ENCODE data around the gene HIPK4. TPM values are rescaled to one million over a fixed set of nuclear protein-coding genes. Genes with fewer than 3 reads are reported as not detected.

Gene HIPK4
- total and polyA plus RNA-seq, 9 of the 15 experiments (the other 6 are each of a cell fraction or from before 2014, with no cell fraction given): 0.06 to 0.09 TPM; not detected in 7

DNA sequence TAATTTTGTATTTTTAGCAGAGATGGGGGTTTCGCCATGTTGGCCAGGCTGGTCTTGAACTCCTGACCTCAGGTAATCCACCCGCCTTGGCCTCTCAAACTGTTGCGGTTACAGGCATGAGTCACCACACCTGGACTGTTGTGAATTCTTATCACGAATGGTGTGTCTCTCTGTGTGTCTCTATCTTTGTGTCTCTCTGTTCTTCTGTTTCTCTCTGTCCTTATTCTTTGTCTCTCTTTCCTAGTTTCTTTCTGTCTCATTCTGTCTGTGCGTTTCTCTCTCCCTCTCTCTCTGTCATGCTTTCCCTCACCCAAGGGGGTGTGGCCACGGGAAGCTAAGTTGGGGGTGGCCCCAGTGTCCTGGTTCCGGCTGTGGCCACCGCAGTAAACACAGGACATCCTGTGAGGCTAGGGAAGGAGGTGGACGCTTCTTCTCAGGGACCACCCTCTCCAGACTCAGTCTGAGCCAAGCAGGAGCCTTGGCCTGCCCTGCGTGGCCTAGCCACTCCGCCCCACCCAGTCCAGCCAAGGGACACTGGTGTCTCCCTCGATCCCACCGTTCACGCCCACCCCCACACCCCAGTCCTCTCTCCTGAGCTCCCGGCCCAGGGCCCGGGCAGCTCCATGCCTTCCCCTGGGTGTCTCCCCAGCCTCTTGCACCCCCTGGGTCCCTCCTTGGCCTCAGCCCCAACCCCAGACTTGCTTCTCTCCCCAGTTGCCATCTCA lies 27.1 kb upstream of the HIPK4 start (continued):
- TF ChIP-seq ZNF174 (CRISPR knock-in tag; IDR thresholded peaks at IDR 0.05) (no peak), ESRRA (IDR thresholded peaks at IDR 0.05; ENCODE audit: borderline replicate concordance, low read depth) (peak; percentile 93; the same call in 1 of the 2 replicates), TFAM (CRISPR knock-in tag; conservative IDR thresholded peaks at IDR 0.05) (no peak), RBM14 (IDR thresholded peaks at IDR 0.05; ENCODE audit: borderline replicate concordance, insufficient read depth, low read depth, low read length) (no peak), CEBPG (CRISPR knock-in tag; IDR thresholded peaks at IDR 0.05) (peak; percentile 34; the same call in 1 of the 2 replicates), CEBPG (tag; conservative IDR thresholded peaks at IDR 0.05 in 1 of 2, IDR thresholded peaks at IDR 0.05 in 1 of 2) (no peak), NRF1 (conservative IDR thresholded peaks at IDR 0.05 in 1 of 2, IDR thresholded peaks at IDR 0.05 in 1 of 2) (peak in 1 of 2 experiments; percentile 19; a peak in 1 of 4 replicates), ELF4 (CRISPR knock-in tag; IDR thresholded peaks at IDR 0.05) (0 out of 2 replicates have a peak, but pooled peaks have one; percentile 36), RBFOX2 (IDR thresholded peaks at IDR 0.05; ENCODE audit: low read depth, low read length) (peak; percentile 79)
- TF ChIP-seq, protein P1, sequence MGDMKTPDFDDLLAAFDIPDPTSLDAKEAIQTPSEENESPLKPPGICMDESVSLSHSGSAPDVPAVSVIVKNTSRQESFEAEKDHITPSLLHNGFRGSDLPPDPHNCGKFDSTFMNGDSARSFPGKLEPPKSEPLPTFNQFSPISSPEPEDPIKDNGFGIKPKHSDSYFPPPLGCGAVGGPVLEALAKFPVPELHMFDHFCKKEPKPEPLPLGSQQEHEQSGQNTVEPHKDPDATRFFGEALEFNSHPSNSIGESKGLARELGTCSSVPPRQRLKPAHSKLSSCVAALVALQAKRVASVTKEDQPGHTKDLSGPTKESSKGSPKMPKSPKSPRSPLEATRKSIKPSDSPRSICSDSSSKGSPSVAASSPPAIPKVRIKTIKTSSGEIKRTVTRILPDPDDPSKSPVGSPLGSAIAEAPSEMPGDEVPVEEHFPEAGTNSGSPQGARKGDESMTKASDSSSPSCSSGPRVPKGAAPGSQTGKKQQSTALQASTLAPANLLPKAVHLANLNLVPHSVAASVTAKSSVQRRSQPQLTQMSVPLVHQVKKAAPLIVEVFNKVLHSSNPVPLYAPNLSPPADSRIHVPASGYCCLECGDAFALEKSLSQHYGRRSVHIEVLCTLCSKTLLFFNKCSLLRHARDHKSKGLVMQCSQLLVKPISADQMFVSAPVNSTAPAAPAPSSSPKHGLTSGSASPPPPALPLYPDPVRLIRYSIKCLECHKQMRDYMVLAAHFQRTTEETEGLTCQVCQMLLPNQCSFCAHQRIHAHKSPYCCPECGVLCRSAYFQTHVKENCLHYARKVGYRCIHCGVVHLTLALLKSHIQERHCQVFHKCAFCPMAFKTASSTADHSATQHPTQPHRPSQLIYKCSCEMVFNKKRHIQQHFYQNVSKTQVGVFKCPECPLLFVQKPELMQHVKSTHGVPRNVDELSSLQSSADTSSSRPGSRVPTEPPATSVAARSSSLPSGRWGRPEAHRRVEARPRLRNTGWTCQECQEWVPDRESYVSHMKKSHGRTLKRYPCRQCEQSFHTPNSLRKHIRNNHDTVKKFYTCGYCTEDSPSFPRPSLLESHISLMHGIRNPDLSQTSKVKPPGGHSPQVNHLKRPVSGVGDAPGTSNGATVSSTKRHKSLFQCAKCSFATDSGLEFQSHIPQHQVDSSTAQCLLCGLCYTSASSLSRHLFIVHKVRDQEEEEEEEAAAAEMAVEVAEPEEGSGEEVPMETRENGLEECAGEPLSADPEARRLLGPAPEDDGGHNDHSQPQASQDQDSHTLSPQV (IDR thresholded peaks at IDR 0.05): peak; percentile 57
- TF ChIP-seq, protein P2, sequence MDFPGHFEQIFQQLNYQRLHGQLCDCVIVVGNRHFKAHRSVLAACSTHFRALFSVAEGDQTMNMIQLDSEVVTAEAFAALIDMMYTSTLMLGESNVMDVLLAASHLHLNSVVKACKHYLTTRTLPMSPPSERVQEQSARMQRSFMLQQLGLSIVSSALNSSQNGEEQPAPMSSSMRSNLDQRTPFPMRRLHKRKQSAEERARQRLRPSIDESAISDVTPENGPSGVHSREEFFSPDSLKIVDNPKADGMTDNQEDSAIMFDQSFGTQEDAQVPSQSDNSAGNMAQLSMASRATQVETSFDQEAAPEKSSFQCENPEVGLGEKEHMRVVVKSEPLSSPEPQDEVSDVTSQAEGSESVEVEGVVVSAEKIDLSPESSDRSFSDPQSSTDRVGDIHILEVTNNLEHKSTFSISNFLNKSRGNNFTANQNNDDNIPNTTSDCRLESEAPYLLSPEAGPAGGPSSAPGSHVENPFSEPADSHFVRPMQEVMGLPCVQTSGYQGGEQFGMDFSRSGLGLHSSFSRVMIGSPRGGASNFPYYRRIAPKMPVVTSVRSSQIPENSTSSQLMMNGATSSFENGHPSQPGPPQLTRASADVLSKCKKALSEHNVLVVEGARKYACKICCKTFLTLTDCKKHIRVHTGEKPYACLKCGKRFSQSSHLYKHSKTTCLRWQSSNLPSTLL (IDR thresholded peaks at IDR 0.05): no peak
- TF ChIP-seq, protein P3, sequence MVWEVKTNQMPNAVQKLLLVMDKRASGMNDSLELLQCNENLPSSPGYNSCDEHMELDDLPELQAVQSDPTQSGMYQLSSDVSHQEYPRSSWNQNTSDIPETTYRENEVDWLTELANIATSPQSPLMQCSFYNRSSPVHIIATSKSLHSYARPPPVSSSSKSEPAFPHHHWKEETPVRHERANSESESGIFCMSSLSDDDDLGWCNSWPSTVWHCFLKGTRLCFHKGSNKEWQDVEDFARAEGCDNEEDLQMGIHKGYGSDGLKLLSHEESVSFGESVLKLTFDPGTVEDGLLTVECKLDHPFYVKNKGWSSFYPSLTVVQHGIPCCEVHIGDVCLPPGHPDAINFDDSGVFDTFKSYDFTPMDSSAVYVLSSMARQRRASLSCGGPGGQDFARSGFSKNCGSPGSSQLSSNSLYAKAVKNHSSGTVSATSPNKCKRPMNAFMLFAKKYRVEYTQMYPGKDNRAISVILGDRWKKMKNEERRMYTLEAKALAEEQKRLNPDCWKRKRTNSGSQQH (CRISPR knock-in tag; IDR thresholded peaks at IDR 0.05): no peak
- TF ChIP-seq, protein P4, sequence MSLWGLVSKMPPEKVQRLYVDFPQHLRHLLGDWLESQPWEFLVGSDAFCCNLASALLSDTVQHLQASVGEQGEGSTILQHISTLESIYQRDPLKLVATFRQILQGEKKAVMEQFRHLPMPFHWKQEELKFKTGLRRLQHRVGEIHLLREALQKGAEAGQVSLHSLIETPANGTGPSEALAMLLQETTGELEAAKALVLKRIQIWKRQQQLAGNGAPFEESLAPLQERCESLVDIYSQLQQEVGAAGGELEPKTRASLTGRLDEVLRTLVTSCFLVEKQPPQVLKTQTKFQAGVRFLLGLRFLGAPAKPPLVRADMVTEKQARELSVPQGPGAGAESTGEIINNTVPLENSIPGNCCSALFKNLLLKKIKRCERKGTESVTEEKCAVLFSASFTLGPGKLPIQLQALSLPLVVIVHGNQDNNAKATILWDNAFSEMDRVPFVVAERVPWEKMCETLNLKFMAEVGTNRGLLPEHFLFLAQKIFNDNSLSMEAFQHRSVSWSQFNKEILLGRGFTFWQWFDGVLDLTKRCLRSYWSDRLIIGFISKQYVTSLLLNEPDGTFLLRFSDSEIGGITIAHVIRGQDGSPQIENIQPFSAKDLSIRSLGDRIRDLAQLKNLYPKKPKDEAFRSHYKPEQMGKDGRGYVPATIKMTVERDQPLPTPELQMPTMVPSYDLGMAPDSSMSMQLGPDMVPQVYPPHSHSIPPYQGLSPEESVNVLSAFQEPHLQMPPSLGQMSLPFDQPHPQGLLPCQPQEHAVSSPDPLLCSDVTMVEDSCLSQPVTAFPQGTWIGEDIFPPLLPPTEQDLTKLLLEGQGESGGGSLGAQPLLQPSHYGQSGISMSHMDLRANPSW (CRISPR knock-in tag; IDR thresholded peaks at IDR 0.05): no peak
- TF ChIP-seq, protein P5, sequence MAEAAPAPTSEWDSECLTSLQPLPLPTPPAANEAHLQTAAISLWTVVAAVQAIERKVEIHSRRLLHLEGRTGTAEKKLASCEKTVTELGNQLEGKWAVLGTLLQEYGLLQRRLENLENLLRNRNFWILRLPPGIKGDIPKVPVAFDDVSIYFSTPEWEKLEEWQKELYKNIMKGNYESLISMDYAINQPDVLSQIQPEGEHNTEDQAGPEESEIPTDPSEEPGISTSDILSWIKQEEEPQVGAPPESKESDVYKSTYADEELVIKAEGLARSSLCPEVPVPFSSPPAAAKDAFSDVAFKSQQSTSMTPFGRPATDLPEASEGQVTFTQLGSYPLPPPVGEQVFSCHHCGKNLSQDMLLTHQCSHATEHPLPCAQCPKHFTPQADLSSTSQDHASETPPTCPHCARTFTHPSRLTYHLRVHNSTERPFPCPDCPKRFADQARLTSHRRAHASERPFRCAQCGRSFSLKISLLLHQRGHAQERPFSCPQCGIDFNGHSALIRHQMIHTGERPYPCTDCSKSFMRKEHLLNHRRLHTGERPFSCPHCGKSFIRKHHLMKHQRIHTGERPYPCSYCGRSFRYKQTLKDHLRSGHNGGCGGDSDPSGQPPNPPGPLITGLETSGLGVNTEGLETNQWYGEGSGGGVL (CRISPR knock-in tag; IDR thresholded peaks at IDR 0.05): no peak

Data from K562 (cell line).